H1 (cell line): ENCODE data around the gene C9. TPM values are rescaled to one million over a fixed set of nuclear protein-coding genes. Genes with fewer than 3 reads are reported as not detected.

Experiments used
- CBX8 ChIP-seq: fragments of 300-800, 300-1000 bp; sonication (generic); IDR thresholded peaks from 2 replicates; pipeline ENCODE4 v1.7.1; 2016; ENCODE audit warnings: low read depth, low read length, borderline replicate concordance
- EP300 ChIP-seq, 2 experiments: IDR thresholded peaks; 1 replicate in 1 of 2; 2 replicates in 1 of 2; pipeline ENCODE4 v1.6.1; 2011 to 2012; ENCODE audit warnings: low read depth in 2 of 2, low read length in 2 of 2, mild to moderate bottlenecking in 2 of 2, borderline replicate concordance in 1 of 2, inconsistent platforms in 1 of 2, moderate library complexity in 1 of 2
- GABPA ChIP-seq: IDR thresholded peaks from 2 replicates; pipeline ENCODE4 v1.6.1; 2011; ENCODE audit warnings: mild to moderate bottlenecking, low read length, moderate library complexity, borderline replicate concordance; ENCODE audit not compliant: insufficient read depth
- GTF2F1 ChIP-seq: IDR thresholded peaks from 2 replicates; pipeline ENCODE4 v1.6.1; 2012; ENCODE audit warnings: low read depth, low read length, improper control_type of control experiment, borderline replicate concordance
- MAFK ChIP-seq: IDR thresholded peaks from 2 replicates; pipeline ENCODE4 v1.6.1; 2012; ENCODE audit warnings: low read depth, mild to moderate bottlenecking, improper control_type of control experiment, low read length
- RBBP5 ChIP-seq: IDR thresholded peaks from 2 replicates; pipeline ENCODE4 v1.7.1; 2012; ENCODE audit warnings: low read depth, mild to moderate bottlenecking, inconsistent platforms, low read length, moderate library complexity, borderline replicate concordance
- SAP30 ChIP-seq: fragments of 300-600 bp; sonication (generic); IDR thresholded peaks from 2 replicates; pipeline ENCODE4 v1.7.1; 2012; ENCODE audit warnings: low read length, moderate library complexity, mild to moderate bottlenecking, inconsistent platforms; ENCODE audit not compliant: insufficient read depth, insufficient replicate concordance
- SP2 ChIP-seq: IDR thresholded peaks from 2 replicates; pipeline ENCODE4 v1.6.1; 2012; ENCODE audit warnings: mild to moderate bottlenecking, low read length, inconsistent platforms
- SP4 ChIP-seq: IDR thresholded peaks from 2 replicates; pipeline ENCODE4 v1.6.1; 2012; ENCODE audit warnings: low read length, inconsistent platforms
- polyA plus RNA-seq, 7 experiments: library from polyadenylated mRNA; depleted of rRNA in 3 of 7; stranded (reverse) in 5 of 7; unstranded in 2 of 7; fragments of >200 nt in 5 of 7; fragments of 200-250 nt in 2 of 7; gene quantifications; 1 replicate in 5 of 7; 2 replicates in 1 of 7; 4 replicates in 1 of 7; pipeline versions ENCODE4 v1.2.1 to v1.2.3, GENCODE V29; 2011 to 2013; ENCODE audit warnings: missing spikeins in 2 of 7, mixed read lengths in 2 of 7
- total RNA-seq: library from RNA; stranded (reverse); fragmentation: NEBNext Ultra II Directional; extraction: Animal tissue kit (Norgen Biotek cat#: 25700); gene quantifications from 2 replicates; pipeline ENCODE4 v1.2.1, GENCODE V29; 2021

C9 gene
- total and polyA plus RNA-seq, 2 of the 8 experiments (the other 6 are each of a cell fraction or from before 2014, with no cell fraction given): not detected

- TF ChIP-seq SP2: no peak
- TF ChIP-seq SAP30: no peak
- TF ChIP-seq RBBP5: no peak
- no peak for TF ChIP-seq GTF2F1
- no peak for TF ChIP-seq GABPA
- TF ChIP-seq MAFK: no peak
- no peak for TF ChIP-seq CBX8
- no peak for TF ChIP-seq EP300 (IDR thresholded peaks at IDR 0.05; ENCODE audit: borderline replicate concordance in 1 of 2, low read depth in 2 of 2, low read length in 2 of 2)
- TF ChIP-seq SP4: no peak
These were observed 10.4 kb downstream of the C9 start (continued) for GRCh38 chr5:39353717-39354399.
